OCI-LY1 (cell line): ENCODE data around the gene PHF14.

Experiments used
- H2AFZ ChIP-seq: fragments of 200-600 bp; sonication (generic), shearing (Covaris generic); 2 replicates; pipeline ENCODE4 v1.6.0; 2014; ENCODE audit warnings: antibody characterized with exemption, mild to moderate bottlenecking, low read length
- H3F3A ChIP-seq: fragments of 200-600 bp; sonication (generic), shearing (Covaris generic); 2 replicates; pipeline ENCODE4 v1.6.0; 2014; ENCODE audit warnings: mild to moderate bottlenecking, antibody characterized with exemption, low read length, moderate library complexity; ENCODE audit not compliant: insufficient read depth
- H3K27ac ChIP-seq: fragments of 200-600 bp; sonication (generic); 2 replicates; pipeline ENCODE4 v1.5.1; 2014; ENCODE audit warnings: low read length, mixed run types, mild to moderate bottlenecking, low read depth; ENCODE audit not compliant: poor library complexity, severe bottlenecking
- H3K27me3 ChIP-seq: fragments of 200-600 bp; sonication (generic); 2 replicates; pipeline ENCODE4 v1.6.0; 2014; ENCODE audit warnings: antibody characterized with exemption, mild to moderate bottlenecking, low read length, moderate library complexity; ENCODE audit not compliant: insufficient read depth
- H3K36me3 ChIP-seq: fragments of 200-600 bp; sonication (generic); 2 replicates; pipeline ENCODE4 v1.6.1; 2014; ENCODE audit warnings: mild to moderate bottlenecking, antibody characterized with exemption, low read length, moderate library complexity, mixed read lengths; ENCODE audit not compliant: insufficient read depth
- H3K4me1 ChIP-seq: fragments of 200-600 bp; sonication (generic); 2 replicates; pipeline ENCODE4 v1.5.1; 2014; ENCODE audit warnings: mild to moderate bottlenecking, low read length, moderate library complexity; ENCODE audit not compliant: insufficient read depth, severe bottlenecking
- H3K4me2 ChIP-seq: fragments of 200-600 bp; sonication (generic), shearing (Covaris generic); 2 replicates; pipeline ENCODE4 v1.6.1; 2014; ENCODE audit warnings: low read length
- H3K4me3 ChIP-seq: fragments of 200-600 bp; sonication (generic); 2 replicates; pipeline ENCODE4 v1.5.1; 2014; ENCODE audit warnings: low read length, low read depth, mild to moderate bottlenecking, mixed read lengths; ENCODE audit not compliant: poor library complexity, severe bottlenecking
- H3K79me2 ChIP-seq: fragments of 200-600 bp; shearing (Covaris generic); 2 replicates; pipeline ENCODE4 v1.6.1; 2016; ENCODE audit warnings: mixed run types, low read length, mixed read lengths; ENCODE audit not compliant: insufficient read depth
- H3K9ac ChIP-seq: fragments of 200-600 bp; sonication (generic), shearing (Covaris generic); 2 replicates; pipeline ENCODE4 v1.6.1; 2014; ENCODE audit warnings: mild to moderate bottlenecking, low read length, mixed read lengths
- H3K9me2 ChIP-seq: fragments of 200-600 bp; sonication (generic), shearing (Covaris generic); 2 replicates; pipeline ENCODE4 v1.6.1; 2014; ENCODE audit warnings: low read depth, mild to moderate bottlenecking, low read length, mixed read lengths
- H3K9me3 ChIP-seq: fragments of 200-600 bp; shearing (Covaris generic); 2 replicates; pipeline ENCODE4 v1.6.1; 2014; ENCODE audit warnings: low read length, mixed read lengths
- H4K20me1 ChIP-seq: fragments of 200-600 bp; sonication (generic), shearing (Covaris generic); 2 replicates; pipeline ENCODE4 v1.6.0; 2016; ENCODE audit warnings: mild to moderate bottlenecking, low read length; ENCODE audit not compliant: insufficient read depth
- EZH2 ChIP-seq: fragments of 200-600 bp; sonication (generic), shearing (Covaris generic); IDR thresholded peaks from 2 replicates; pipeline ENCODE4 v1.8.0; 2017; ENCODE audit warnings: borderline replicate concordance, mixed run types, mild to moderate bottlenecking, antibody characterized with exemption, low read length, moderate library complexity, mixed read lengths
- TF ChIP-seq, protein P1 (sequence below): fragments of 200-600 bp; sonication (generic), shearing (Covaris generic); IDR thresholded peaks from 2 replicates; pipeline ENCODE4 v1.5.1; 2017; ENCODE audit warnings: mild to moderate bottlenecking, antibody characterized with exemption, low read length, moderate library complexity, mixed read lengths

The PHF14 gene

DNA sequence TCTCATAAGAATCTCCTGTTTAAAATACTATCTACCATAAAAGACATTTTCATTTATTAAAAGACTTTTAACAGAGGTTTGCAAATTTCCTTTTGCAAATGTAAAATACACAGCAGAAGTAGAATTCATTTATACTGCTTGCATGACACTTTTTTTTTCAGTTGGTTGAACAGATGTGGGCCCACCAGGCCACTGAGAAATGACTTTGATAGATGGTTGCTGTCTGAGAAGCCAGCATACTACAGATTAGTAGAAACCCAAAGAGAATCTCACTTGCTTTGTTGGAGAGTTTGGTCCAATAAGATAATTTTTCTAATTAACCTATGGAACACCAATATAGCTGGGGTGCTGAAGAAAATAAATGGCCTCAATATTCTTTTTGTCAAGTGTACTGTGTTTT lies 66.3 kb downstream of the PHF14 start:
- no peaks in the 10 kb centered on the region for H3K9me2 ChIP-seq
- no peak overlapping the region for H3K9ac ChIP-seq
- no peak overlapping the region for H3K27ac ChIP-seq
- no peaks in the 10 kb centered on the region for H4K20me1 ChIP-seq
- H3K4me1 ChIP-seq = no peaks in the 10 kb centered on the region
- no peaks in the 10 kb centered on the region for H3F3A ChIP-seq
- H3K4me3 ChIP-seq = no peak overlapping the region
- no peak overlapping the region for H2AFZ ChIP-seq
- H3K9me3 ChIP-seq = no peaks in the 10 kb centered on the region
- no peak overlapping the region for H3K4me2 ChIP-seq
- TF ChIP-seq EZH2 = no peak
- TF ChIP-seq, protein P1, sequence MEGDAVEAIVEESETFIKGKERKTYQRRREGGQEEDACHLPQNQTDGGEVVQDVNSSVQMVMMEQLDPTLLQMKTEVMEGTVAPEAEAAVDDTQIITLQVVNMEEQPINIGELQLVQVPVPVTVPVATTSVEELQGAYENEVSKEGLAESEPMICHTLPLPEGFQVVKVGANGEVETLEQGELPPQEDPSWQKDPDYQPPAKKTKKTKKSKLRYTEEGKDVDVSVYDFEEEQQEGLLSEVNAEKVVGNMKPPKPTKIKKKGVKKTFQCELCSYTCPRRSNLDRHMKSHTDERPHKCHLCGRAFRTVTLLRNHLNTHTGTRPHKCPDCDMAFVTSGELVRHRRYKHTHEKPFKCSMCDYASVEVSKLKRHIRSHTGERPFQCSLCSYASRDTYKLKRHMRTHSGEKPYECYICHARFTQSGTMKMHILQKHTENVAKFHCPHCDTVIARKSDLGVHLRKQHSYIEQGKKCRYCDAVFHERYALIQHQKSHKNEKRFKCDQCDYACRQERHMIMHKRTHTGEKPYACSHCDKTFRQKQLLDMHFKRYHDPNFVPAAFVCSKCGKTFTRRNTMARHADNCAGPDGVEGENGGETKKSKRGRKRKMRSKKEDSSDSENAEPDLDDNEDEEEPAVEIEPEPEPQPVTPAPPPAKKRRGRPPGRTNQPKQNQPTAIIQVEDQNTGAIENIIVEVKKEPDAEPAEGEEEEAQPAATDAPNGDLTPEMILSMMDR = no peak
- no peaks in the 10 kb centered on the region for H3K27me3 ChIP-seq
- H3K79me2 ChIP-seq = no peaks in the 10 kb centered on the region
- peaks cover 74% of the 10 kb centered on the region for H3K36me3 ChIP-seq

DNA sequence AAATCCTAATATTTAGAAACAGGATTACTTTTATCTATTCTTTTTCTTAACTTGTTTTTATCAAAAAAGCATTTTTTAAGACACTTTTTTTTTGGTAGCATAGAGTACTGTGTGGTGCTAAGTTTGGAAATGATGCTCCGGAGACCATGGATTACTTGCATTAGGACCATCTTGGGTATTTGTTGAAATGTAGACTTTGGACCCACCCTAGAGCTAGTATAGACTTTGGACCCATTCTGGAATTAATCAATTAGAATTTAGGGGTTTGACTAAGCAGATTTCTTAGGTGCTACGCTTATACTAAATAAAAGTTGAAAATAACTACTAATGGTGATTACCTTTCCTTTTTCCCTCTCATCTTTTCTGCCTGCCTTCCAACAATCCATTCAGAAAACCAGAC lies 80.4 kb downstream of the PHF14 start:
- H3K27ac ChIP-seq = no peak overlapping the region
- no peak overlapping the region for H3K4me2 ChIP-seq
- no peaks in the 10 kb centered on the region for H3F3A ChIP-seq
- H3K36me3 ChIP-seq = peaks cover 57% of the 10 kb centered on the region
- H4K20me1 ChIP-seq = no peaks in the 10 kb centered on the region; the same call in 1 of the 2 replicates
- H3K79me2 ChIP-seq = no peaks in the 10 kb centered on the region
- no peak overlapping the region for H3K4me3 ChIP-seq
- H3K9me2 ChIP-seq = peaks cover 3% of the 10 kb centered on the region; the same call in 1 of the 2 replicates
- no peak overlapping the region for H3K9ac ChIP-seq
- no peaks in the 10 kb centered on the region for H3K4me1 ChIP-seq
- H3K9me3 ChIP-seq = no peaks in the 10 kb centered on the region
- no peak overlapping the region for H2AFZ ChIP-seq
- H3K27me3 ChIP-seq = no peaks in the 10 kb centered on the region
- TF ChIP-seq, protein P1 = no peak
- TF ChIP-seq EZH2 = no peak

DNA sequence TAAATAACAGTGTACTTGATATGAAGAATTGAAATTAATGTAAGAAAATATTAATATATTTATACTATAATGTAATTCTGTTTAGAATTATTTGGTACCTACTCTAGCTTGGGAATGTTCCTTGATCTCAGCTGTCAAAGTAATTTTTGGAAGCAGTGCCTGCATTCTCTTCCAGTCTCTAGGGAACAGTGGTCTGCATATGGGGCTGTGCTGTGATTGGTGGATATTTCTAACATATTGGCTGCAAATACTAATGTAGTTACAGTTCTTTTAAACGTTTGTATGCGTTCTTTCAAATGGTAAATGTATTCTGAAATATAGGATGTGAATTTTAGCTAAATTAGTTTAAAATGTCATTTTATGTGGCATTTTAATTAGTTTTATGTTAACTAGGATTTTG lies 87.2 kb downstream of the PHF14 start:
- Histone ChIP-seq H3K27ac (no peak overlapping the region), H3K4me1 (no peaks in the 10 kb centered on the region), H3K4me3 (no peak overlapping the region), H2AFZ (no peak overlapping the region), H3K9me3 (no peaks in the 10 kb centered on the region), H4K20me1 (no peaks in the 10 kb centered on the region), H3K36me3 (peaks cover 46% of the 10 kb centered on the region), H3K9ac (no peak overlapping the region), H3K27me3 (no peaks in the 10 kb centered on the region), H3K4me2 (no peak overlapping the region), H3K9me2 (peaks cover 3% of the 10 kb centered on the region; the same call in 1 of the 2 replicates), H3F3A (no peaks in the 10 kb centered on the region), H3K79me2 (no peaks in the 10 kb centered on the region)
- TF ChIP-seq, protein P1 = no peak
- TF ChIP-seq EZH2 = no peak
